Osteocyte (in vitro differentiated cells): ENCODE measurements around the gene RBM20. TPM values are rescaled to one million over a fixed set of nuclear protein-coding genes. Genes with fewer than 3 reads are reported as not detected.

Source experiments
- DNase-seq: peaks from one replicate; pipeline ENCODE4 v3.0.0; 2021; ENCODE audit warnings: mixed read lengths; ENCODE audit not compliant: unreplicated experiment; ENCODE audit errors: extremely low spot score
- H3K27ac Mint-ChIP-seq: one replicate; pipeline ENCODE4 v1.8.0; 2021; ENCODE audit warnings: mild to moderate bottlenecking, mixed read lengths; ENCODE audit not compliant: unreplicated experiment
- H3K27me3 Mint-ChIP-seq: one replicate; pipeline ENCODE4 v1.8.0; 2021; ENCODE audit warnings: mixed read lengths; ENCODE audit not compliant: unreplicated experiment
- H3K36me3 Mint-ChIP-seq: one replicate; pipeline ENCODE4 v1.8.0; 2021; ENCODE audit warnings: mixed read lengths; ENCODE audit not compliant: unreplicated experiment
- H3K4me1 Mint-ChIP-seq: one replicate; pipeline ENCODE4 v1.8.0; 2021; ENCODE audit warnings: mixed read lengths; ENCODE audit not compliant: unreplicated experiment
- H3K4me3 Mint-ChIP-seq: one replicate; pipeline ENCODE4 v1.8.0; 2021; ENCODE audit warnings: mild to moderate bottlenecking, moderate library complexity, mixed read lengths; ENCODE audit not compliant: unreplicated experiment
- H3K9me3 Mint-ChIP-seq: one replicate; pipeline ENCODE4 v1.8.0; 2021; ENCODE audit warnings: mixed read lengths; ENCODE audit not compliant: unreplicated experiment
- CTCF ChIP-seq: fragments of 200-600 bp; sonication (generic); IDR thresholded peaks from 2 replicates; pipeline ENCODE4 v1.5.0; 2021; ENCODE audit warnings: antibody characterized with exemption, mild to moderate bottlenecking, moderate library complexity
- total RNA-seq: library from RNA; stranded (reverse); gene quantifications from 2 replicates; pipeline ENCODE4 v1.2.1, GENCODE V29; 2021

Gene RBM20
- total RNA-seq, 1 donor from 2014 or later: 1.6 TPM

GRCh38 chr10:110867807-110868465, 223.8 kb downstream of the RBM20 start:
- peaks cover 50% of the 10 kb centered on the region for H3K4me1 Mint-ChIP-seq

DNA sequence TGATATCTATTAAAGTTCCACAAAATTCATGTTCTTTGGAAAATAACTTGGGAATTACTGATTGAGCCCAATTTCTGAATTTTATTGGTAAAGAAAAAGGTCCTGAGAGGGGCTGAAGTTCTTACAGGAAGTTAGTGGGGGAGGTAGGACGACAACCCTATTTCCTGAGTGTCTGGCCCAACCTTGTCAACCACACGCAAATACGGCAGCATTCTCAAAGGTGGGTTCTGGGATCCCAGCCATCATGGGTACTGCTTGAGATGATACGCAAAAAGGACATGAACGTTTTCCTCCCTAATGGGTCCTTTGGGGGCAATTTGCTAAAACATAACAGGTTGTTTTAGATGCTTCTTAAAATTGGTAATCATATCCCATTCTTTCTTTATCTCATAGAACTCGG, 224.8 kb downstream of the RBM20 start:
- no peaks in the 10 kb centered on the region for H3K36me3 Mint-ChIP-seq
- H3K27me3 Mint-ChIP-seq: no peaks in the 10 kb centered on the region
- peaks cover 54% of the 10 kb centered on the region for H3K4me1 Mint-ChIP-seq
- no peak for TF ChIP-seq CTCF
- DNase-seq: no peak
- H3K27ac Mint-ChIP-seq: no peak overlapping the region
- no peak overlapping the region for H3K4me3 Mint-ChIP-seq
- no peaks in the 10 kb centered on the region for H3K9me3 Mint-ChIP-seq

More at GRCh38 chr10:110867807-110868465, 223.8 kb downstream of the RBM20 start:
- no peak for TF ChIP-seq CTCF
- Mint-ChIP-seq H3K36me3 (no peaks in the 10 kb centered on the region), H3K9me3 (no peaks in the 10 kb centered on the region), H3K4me3 (no peak overlapping the region), H3K27me3 (no peaks in the 10 kb centered on the region), H3K27ac (peak overlapping the region; percentile 42)
- DNase-seq: no peak

DNA sequence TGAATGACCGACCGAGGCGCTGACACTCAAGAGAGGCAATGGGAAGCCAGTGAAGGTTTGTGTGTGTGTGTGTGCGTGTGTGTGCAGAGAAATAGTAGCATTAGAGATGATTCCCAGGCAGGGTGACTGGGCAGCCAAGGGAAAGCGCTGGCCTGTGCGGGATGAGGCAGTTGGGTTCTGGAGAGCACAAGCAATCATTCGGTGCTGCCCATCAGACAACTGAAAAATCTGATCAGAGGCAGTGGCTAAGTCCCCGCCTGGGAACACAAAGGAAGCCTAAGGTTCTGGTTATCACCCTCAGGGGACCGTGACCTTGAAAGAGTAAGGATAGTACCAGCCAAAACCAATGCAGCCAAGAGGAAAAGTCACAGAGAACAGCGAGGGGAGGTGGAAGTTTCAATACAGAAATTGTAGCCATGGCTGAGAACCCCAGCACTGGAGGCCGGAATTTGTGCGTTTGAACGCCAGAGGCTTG, 226.7 kb downstream of the RBM20 start:
- no peak for DNase-seq
- TF ChIP-seq CTCF: no peak
- peaks cover 46% of the 10 kb centered on the region for H3K4me1 Mint-ChIP-seq
- no peaks in the 10 kb centered on the region for H3K9me3 Mint-ChIP-seq
- no peaks in the 10 kb centered on the region for H3K27me3 Mint-ChIP-seq
- H3K36me3 Mint-ChIP-seq: no peaks in the 10 kb centered on the region
- peak overlapping the region; percentile 87 for H3K4me3 Mint-ChIP-seq
- H3K27ac Mint-ChIP-seq: peak overlapping the region; percentile 92

GRCh38 chr10:110871298-110872084, 227.4 kb downstream of the RBM20 start, which contains the start of gene PDCD4:
Gene PDCD4 (plus strand): TSS chr10:110871928. CDS start chr10:110876028, 4,100 bp downstream.
- no peaks in the 10 kb centered on the region for H3K9me3 Mint-ChIP-seq
- peak within 1 kb of the TSS; percentile 87 for H3K4me3 Mint-ChIP-seq
- H3K27ac Mint-ChIP-seq: peak within 1 kb of the TSS; percentile 92
- peak; percentile 100 for DNase-seq
- no peak for TF ChIP-seq CTCF
- no peaks in the 10 kb centered on the region for H3K27me3 Mint-ChIP-seq
- H3K4me1 Mint-ChIP-seq: peaks cover 39% of the 10 kb centered on the region
- no peaks in the 10 kb centered on the region for H3K36me3 Mint-ChIP-seq
